Osteoblast (primary cell): ENCODE results near the gene ZMYM2. TPM values are rescaled to one million over a fixed set of nuclear protein-coding genes. Genes with fewer than 3 reads are reported as not detected.

Source experiments
- total RNA-seq: library from RNA; depleted of rRNA; stranded (reverse); fragments of >200 nt; gene quantifications from 2 replicates; pipeline ENCODE4 v1.2.3, GENCODE V29; 2012

Gene ZMYM2
- total RNA-seq, 1 donor, result 65.5 TPM

Other genes starting within 250 kb of the ZMYM2 start
- 56.6 and 59.0 TPM in 2 replicates for gene PSPC1, start 175.8 kb upstream of the ZMYM2 start, total RNA-seq
- gene ZMYM5, start 95.1 kb upstream of the ZMYM2 start, total RNA-seq, result 21.8 and 22.8 TPM in 2 replicates
- under 0.01 TPM in 2 replicates for gene GJA3, start 202.3 kb downstream of the ZMYM2 start, total RNA-seq
- under 0.01 and 0.29 TPM in 2 replicates for gene GJB2, start 234.2 kb downstream of the ZMYM2 start, total RNA-seq